NCI-H146 treated with DMSO at 0.1 percent for 48 hours (cell line): ENCODE measurements around the gene SND1.

ENCODE experiments used
- DNase-seq: peaks from one replicate; lab custom pipeline; 2025; ENCODE audit not compliant: unreplicated experiment; lab: John Stamatoyannopoulos, UW

SND1 gene

GRCh38 chr7:127682140-127682539 is 30.1 kb downstream of the SND1 start:
- no peak for DNase-seq

- DNase-seq: peak; percentile 10
Observed at GRCh38 chr7:127683776-127684681, 32.0 kb downstream of the SND1 start.

- DNase-seq: no peak
Observed at GRCh38 chr7:127689194-127689772, 37.3 kb downstream of the SND1 start.

GRCh38 chr7:127690337-127690736 is 38.3 kb downstream of the SND1 start:
- no peak for DNase-seq

- no peak for DNase-seq
Observed at GRCh38 chr7:127690806-127691205, 38.8 kb downstream of the SND1 start.

- DNase-seq: no peak
Observed at GRCh38 chr7:127692200-127692599, 40.2 kb downstream of the SND1 start.

GRCh38 chr7:127699853-127700252 is 47.9 kb downstream of the SND1 start:
- no peak for DNase-seq

- no peak for DNase-seq
Observed at GRCh38 chr7:127702052-127702652, 50.2 kb downstream of the SND1 start.

- no peak for DNase-seq
Observed at GRCh38 chr7:127702938-127703337, 50.9 kb downstream of the SND1 start.

- DNase-seq: no peak
Observed at GRCh38 chr7:127704211-127704610, 52.2 kb downstream of the SND1 start.

- no peak for DNase-seq
Observed at GRCh38 chr7:127705461-127705959, 53.5 kb downstream of the SND1 start.

- no peak for DNase-seq
Observed at GRCh38 chr7:127706766-127707165, 54.8 kb downstream of the SND1 start.

GRCh38 chr7:127708201-127708600 is 56.2 kb downstream of the SND1 start:
- DNase-seq: no peak

- peak; percentile 39 for DNase-seq
Observed at GRCh38 chr7:127708788-127709187, 56.8 kb downstream of the SND1 start.

GRCh38 chr7:127710635-127711034 is 58.6 kb downstream of the SND1 start:
- DNase-seq: no peak

- no peak for DNase-seq
Observed at GRCh38 chr7:127711872-127712271, 59.9 kb downstream of the SND1 start.

GRCh38 chr7:127713006-127713405 is 61.0 kb downstream of the SND1 start:
- no peak for DNase-seq

GRCh38 chr7:127713758-127714157 is 61.8 kb downstream of the SND1 start:
- no peak for DNase-seq

- no peak for DNase-seq
Observed at GRCh38 chr7:127715272-127715671, 63.3 kb downstream of the SND1 start.

- DNase-seq: no peak
Observed at GRCh38 chr7:127715901-127716300, 63.9 kb downstream of the SND1 start.

GRCh38 chr7:127717502-127718339 is 65.7 kb downstream of the SND1 start:
- no peak for DNase-seq
